GM18861 (cell line): ENCODE data around the gene BCAS4.

Experiments used
- ATAC-seq: cut with Tn5 transposase; IDR thresholded peaks from one replicate; pipeline ENCODE4 v1.9.1; 2021; ENCODE audit not compliant: unreplicated experiment

The BCAS4 gene

GRCh38 chr20:50821257-50821921 is 26.5 kb downstream of the BCAS4 start:
- ATAC-seq = no peak

- ATAC-seq = no peak
Observed at GRCh38 chr20:50821994-50822393, 27.1 kb downstream of the BCAS4 start.

DNA sequence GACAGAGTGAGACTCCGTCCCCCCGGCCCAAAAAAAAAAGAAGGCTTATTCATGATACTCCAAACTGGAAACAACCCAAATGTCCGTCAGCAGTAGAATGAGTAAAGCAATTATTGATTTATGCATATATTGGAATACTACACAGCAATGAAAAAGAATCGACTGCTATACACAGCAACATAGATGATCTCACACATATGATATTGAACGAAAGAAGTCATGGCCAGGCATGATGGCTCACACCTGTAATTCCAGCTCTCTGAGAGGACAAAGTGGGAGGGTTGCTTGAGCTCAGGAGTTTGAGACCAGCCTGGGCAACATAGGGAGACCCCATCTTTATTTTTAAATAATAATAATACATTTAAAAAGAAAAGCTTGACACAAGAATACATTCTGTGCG is 28.5 kb downstream of the BCAS4 start:
- ATAC-seq = no peak

- no peak for ATAC-seq
Observed at GRCh38 chr20:50824137-50824536, 29.3 kb downstream of the BCAS4 start.

- no peak for ATAC-seq
Observed at GRCh38 chr20:50826121-50826520, 31.3 kb downstream of the BCAS4 start.

DNA sequence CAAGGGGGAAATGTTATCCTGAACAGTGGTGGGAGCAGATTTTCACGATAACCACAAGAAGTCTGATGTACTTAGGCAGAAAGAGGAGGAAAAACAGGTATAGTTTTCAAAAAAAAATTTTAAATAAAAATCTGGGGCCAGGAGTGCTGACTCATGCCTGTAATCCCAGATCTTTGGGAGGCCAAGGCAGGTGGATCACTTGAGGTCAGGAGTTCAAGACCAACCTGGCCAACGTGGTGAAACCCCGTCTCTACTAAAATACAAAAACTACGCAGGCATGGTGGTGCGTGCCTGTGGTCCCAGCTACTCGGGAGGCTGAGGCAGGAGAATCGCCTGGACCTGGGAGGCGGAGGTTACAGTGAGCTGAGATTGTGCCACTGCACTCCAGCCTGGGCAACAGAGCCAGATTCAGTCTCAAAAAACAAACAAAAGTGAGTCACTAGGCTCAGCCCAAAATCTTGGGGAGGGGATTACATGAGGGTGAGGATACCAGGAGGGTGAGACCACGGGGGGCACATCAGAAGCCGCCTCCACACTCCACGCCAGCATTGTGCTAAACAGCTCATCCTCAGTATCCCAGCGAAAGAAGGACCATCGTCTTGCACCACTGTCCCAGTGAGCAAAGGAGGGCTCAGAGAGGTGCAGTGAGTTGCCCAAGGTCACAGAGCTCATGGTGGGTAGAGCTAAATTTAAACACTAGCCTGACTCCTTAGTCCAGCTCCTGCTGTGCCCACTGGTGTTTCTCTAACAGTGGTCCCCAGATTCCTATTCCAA is 33.7 kb downstream of the BCAS4 start:
- no peak for ATAC-seq

GRCh38 chr20:50831622-50832021 is 36.8 kb downstream of the BCAS4 start:
- no peak for ATAC-seq

GRCh38 chr20:50834599-50835005 is 39.7 kb downstream of the BCAS4 start:
- no peak for ATAC-seq

DNA sequence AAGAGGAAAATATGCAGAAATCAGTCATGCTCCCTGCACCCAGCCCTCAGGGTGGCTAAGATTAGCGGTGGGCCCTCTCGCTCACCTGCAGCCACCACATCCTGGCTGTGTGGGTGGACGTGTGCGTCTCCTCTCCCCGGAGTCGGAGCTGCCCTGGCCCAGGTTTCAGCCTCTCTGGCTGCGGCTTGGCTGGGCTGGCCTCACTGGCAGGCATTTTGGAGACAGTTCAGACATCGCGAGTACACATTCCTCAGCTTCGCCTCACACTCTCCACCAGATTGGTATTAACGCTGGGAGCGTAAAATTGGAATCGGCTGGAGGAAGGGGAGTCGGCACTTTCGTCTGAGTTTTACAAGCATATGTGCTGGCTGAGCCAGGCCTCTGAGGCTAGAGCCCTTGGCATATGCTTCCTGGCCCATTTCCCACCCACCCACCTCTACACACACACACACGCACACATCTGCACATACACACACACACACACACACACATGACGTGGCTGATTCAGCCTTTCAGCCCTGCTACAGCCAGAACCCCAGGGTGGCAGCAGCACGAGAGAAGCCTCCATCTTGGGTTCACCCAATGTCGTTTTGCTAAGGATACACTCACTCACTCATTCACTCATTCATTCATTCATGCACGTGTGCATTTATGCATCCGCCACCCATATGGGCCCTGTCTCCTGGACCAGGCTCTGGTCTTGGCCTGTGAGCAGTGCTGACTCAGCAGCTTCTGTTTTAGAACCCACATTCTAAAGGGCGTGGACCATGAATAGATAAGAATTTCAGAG is 42.9 kb downstream of the BCAS4 start:
- ATAC-seq = peak; percentile 79

DNA sequence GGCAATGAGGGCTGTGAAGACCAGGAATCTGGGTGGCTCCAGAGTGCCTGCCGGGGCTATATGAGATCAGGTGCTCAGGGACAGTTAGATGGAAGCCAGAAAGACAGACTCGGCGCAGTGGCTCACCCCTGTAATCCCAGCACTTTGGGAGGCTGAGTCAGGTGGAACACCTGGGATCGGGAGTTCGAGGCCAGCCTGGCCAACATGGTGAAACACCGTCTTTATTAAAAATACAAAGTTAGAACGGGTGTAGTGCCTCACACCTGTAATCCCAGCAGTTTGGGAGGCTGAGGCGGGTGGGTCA is 43.4 kb downstream of the BCAS4 start:
- no peak for ATAC-seq

GRCh38 chr20:50838707-50839385 is 44.0 kb downstream of the BCAS4 start:
- no peak for ATAC-seq

- ATAC-seq = no peak
Observed at GRCh38 chr20:50842821-50843220, 48.0 kb downstream of the BCAS4 start.

GRCh38 chr20:50843331-50844276 is 48.7 kb downstream of the BCAS4 start:
- no peak for ATAC-seq

DNA sequence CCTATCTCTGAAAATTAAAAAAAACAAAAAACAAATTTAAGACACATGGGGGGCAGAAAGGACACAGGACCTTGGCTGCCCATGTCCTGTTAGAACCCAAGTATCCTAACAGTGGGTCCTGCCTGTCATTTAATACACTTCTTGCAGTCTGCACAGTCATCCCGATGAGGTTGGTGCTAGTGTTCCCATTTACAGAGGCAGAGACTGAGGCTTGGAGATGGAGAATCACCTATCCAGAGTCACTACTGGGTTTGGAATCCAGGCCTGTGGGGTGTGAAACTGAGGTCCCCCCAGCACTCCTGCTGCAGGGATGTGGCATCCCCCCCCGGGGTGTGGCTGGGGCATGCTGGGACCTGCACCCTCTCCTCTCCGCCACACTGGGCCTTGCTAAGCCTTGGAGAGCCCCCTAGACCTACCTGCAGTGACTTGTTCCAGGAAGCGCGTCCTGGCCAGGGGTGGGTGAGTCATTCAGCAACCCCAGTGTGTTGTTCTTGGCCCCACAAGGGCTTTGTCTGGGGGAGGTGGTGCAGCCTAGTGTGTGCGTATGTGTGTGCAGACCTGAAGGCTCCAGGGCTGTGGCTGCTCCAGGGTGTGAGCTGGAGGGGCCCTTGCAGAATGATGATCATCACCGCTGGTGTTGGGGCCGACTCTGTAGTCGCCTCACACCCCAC is 49.7 kb downstream of the BCAS4 start:
- ATAC-seq = peak; percentile 79

- ATAC-seq = no peak
Observed at GRCh38 chr20:50845566-50846215, 50.8 kb downstream of the BCAS4 start.

- no peak for ATAC-seq
Observed at GRCh38 chr20:50848341-50848808, 53.5 kb downstream of the BCAS4 start.

DNA sequence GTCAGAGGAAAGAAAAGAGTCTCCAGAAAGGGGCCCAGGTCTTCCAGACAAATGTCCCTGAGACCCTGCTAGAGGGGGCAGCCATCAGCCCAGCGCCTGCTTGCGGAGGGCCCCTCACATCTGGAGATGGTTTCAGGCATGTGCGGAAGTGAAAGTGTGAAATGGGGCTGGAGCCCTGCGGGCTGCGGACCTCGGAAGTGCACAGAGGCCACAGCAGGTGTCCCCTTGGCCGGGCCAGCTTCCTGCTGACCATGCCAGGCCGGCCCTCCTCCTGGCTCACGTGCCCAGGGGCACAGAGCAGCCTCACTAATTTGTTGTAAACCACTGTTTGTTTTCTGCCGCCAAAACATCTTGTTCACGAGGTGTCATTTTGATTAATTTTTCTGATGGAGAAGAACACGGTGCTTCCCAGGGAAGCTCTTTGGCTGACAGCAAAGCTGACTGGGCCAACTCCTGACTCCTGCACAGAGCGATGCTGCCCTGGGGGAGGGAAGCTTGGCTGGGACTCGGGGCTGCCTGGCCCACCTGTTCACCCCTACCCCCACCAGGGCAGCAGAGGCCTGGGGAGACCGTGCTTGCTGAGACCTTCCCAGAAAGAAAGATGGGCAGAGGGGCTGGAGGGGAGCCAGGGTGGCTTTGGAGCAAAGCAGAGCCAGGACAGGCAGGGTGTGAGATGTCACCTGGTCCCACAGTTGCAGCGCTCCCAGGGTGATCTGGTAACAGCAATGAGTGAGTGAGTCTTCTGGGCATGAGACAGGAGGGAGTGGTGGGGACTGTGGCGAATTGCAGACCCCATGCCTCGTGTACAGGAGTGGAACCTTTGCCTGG is 54.2 kb downstream of the BCAS4 start:
- ATAC-seq = no peak

DNA sequence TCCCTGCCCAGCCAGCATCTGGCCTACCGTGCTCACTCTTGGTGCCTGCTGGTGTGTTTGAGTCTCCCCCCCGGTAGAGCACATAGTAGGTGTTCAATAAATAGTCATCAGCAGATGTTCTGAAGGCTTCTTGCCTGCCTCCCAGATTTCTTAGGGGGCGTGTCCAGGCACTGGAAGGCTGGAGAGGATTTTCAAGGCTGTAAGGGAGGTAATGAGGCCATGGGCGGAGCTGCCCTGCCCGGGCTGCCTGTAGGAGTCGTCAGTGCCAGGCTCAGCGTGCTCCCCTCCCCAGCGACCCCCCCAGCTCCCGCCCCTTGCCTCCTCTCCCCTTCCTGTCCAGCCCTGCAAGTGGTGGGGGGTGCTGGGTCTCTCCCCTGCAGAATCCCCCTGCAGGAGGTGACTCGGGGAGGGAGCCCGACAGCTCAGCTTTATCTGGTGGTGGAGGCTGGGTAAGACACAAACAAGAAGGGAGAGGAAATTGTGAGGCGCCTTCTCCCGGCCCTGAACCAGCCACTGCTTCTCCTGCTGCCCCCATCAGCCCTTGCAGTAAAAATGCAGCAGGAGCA is 55.9 kb downstream of the BCAS4 start:
- ATAC-seq = no peak
